ENCODE results near the gene HMGCS2. TPM values are rescaled to one million over a fixed set of nuclear protein-coding genes. Genes with fewer than 3 reads are reported as not detected.

Gene HMGCS2
- total and polyA plus RNA-seq, 10 of the 15 experiments (the other 5 are each of a cell fraction or from before 2014, with no cell fraction given): 0.49 TPM; not detected in 9

- SMC1A ChIA-PET (ENCODE audit: uncharacterized antibody, unreplicated experiment): no interaction called here
- Histone ChIP-seq H3K9me3 (replicated peaks; ENCODE audit: control insufficient read depth, insufficient read depth, low read length) (no peaks in the 10 kb centered on the region), H3K9ac (ENCODE audit: control insufficient read depth, insufficient read depth, low read length) (no peak overlapping the region), H3K4me2 (ENCODE audit: control insufficient read depth, insufficient read depth) (no peak overlapping the region), H3K27ac (ENCODE audit: control insufficient read depth, insufficient read depth) (no peak overlapping the region), H3K36me3 (ENCODE audit: control insufficient read depth in 2 of 2, insufficient read depth in 2 of 2, low read length in 1 of 2) (no peaks in the 10 kb centered on the region), H3K4me3 (no peak overlapping the region), H4K20me1 (ENCODE audit: control insufficient read depth, insufficient read depth) (no peaks in the 10 kb centered on the region), H3K4me1 (ENCODE audit: control insufficient read depth, insufficient read depth, low read length) (no peaks in the 10 kb centered on the region), H3K79me2 (ENCODE audit: control insufficient read depth, insufficient read depth, low read length) (no peaks in the 10 kb centered on the region), H3K27me3 (replicated peaks in 1 of 2; ENCODE audit: control insufficient read depth in 2 of 2, insufficient read depth in 2 of 2, low read length in 1 of 2) (peaks cover 0 to 10% of the 10 kb centered on the region in 2 experiments; a peak in 2 of 4 replicates), H2AFZ (ENCODE audit: control insufficient read depth, low read depth, low read length) (no peak overlapping the region)
- ATAC-seq: no peak
- RAD21 ChIA-PET (ENCODE audit: unreplicated experiment): no interaction called here
- no TSS peak for BruUV-seq (replicated peaks)
- TF ChIP-seq RCOR1 (conservative IDR thresholded peaks at IDR 0.05; ENCODE audit: low read depth, low read length) (no peak), HDGF (IDR thresholded peaks at IDR 0.05) (no peak), ZNF592 (IDR thresholded peaks at IDR 0.05) (no peak), BHLHE40 (IDR thresholded peaks at IDR 0.05; ENCODE audit: borderline replicate concordance in 1 of 2, low read depth in 2 of 2, low read length in 1 of 2) (no peak), ZNF207 (IDR thresholded peaks at IDR 0.05; ENCODE audit: borderline replicate concordance) (no peak), EED (IDR thresholded peaks at IDR 0.05; ENCODE audit: low read depth) (no peak), IRF3 (IDR thresholded peaks at IDR 0.05) (no peak), STAT3 (IDR thresholded peaks at IDR 0.05; ENCODE audit: low read depth, low read length) (no peak), ZBTB33 (IDR thresholded peaks at IDR 0.05) (no peak), SKIL (IDR thresholded peaks at IDR 0.05; ENCODE audit: low read depth, poor library complexity, severe bottlenecking) (no peak), JUND (IDR thresholded peaks at IDR 0.05; ENCODE audit: low read depth, low read length) (no peak), MEF2A (IDR thresholded peaks at IDR 0.05; ENCODE audit: insufficient read depth, low read depth, low read length) (no peak)
- in situ Hi-C loops (cut with MboI) (loop anchor here (5.0 kb wide), 1 partner anchor 36 kb away; no protein-coding TSS in a partner anchor), intact Hi-C loops (cut with micrococcal nuclease; ENCODE audit: unreplicated experiment) (no loop called here)
- POLR2A ChIA-PET: no interaction called here
- CTCF ChIA-PET: interaction anchor here (0.7 kb wide), 1 partner anchor 35 kb away, joined by 3 read pairs; no protein-coding TSS in a partner anchor
- 57% methylated on average over 3 of the region's 3 CpGs for WGBS (ENCODE audit: insufficient coverage, insufficient replicate concordance, low lambda C conversion rate, missing lambda C conversion rate)
- DNase-seq (ENCODE audit: low read depth, low spot score): no peak
- FAIRE-seq: no peak
These were observed 3.1 kb upstream of the HMGCS2 start for GRCh38 chr1:119771770-119772169.
